Natural killer cell (primary cell): ENCODE results near the gene GSDMA. TPM values are rescaled to one million over a fixed set of nuclear protein-coding genes. Genes with fewer than 3 reads are reported as not detected.
A peak's percentile ranks its signal among the peaks of the same experiment; 100 is the strongest.

ENCODE experiments used
- ATAC-seq, 3 donors: fragments of 150-1000 bp in 2 of 3; fragments of 200-7000 bp in 1 of 3; cut with Tn5 transposase; 1 replicate in 1 of 3; 2 replicates in 2 of 3; pipeline ENCODE4 v1.10.0; 2021; ENCODE audit warnings: mild to moderate bottlenecking in 2 of 3, moderate library complexity in 2 of 3
- DNase-seq, 2 donors: peaks; one replicate each; pipeline versions ENCODE4 v3.0.0 to v3.0.0-alpha.2; 2013 to 2021; ENCODE audit warnings: mixed read lengths in 1 of 2
- H3K27ac ChIP-seq: one replicate; pipeline ENCODE4 v1.5.1; 2013; ENCODE audit warnings: mild to moderate bottlenecking, low read length
- H3K27me3 ChIP-seq: one replicate; pipeline ENCODE4 v1.6.1; 2013; ENCODE audit warnings: low read length; ENCODE audit not compliant: control insufficient read depth, insufficient read depth
- H3K36me3 ChIP-seq: one replicate; pipeline ENCODE4 v1.6.1; 2013; ENCODE audit warnings: low read length; ENCODE audit not compliant: control insufficient read depth, insufficient read depth
- H3K4me1 ChIP-seq: one replicate; pipeline ENCODE4 v1.6.1; 2013; ENCODE audit warnings: low read length; ENCODE audit not compliant: control insufficient read depth, insufficient read depth
- H3K4me3 ChIP-seq: one replicate; pipeline ENCODE4 v1.5.1; 2013; ENCODE audit warnings: low read length
- H3K9me3 ChIP-seq: one replicate; pipeline ENCODE4 v1.6.1; 2013; ENCODE audit warnings: low read length; ENCODE audit not compliant: control insufficient read depth, insufficient read depth
- H3K27ac Mint-ChIP-seq, 2 donors: one replicate each; pipeline ENCODE4 v1.8.0; 2022; ENCODE audit warnings: mild to moderate bottlenecking in 2 of 2, mixed read lengths in 2 of 2, moderate library complexity in 1 of 2
- H3K27me3 Mint-ChIP-seq, 2 donors: one replicate each; pipeline ENCODE4 v1.8.0; 2022; ENCODE audit warnings: low read depth in 2 of 2, mixed read lengths in 2 of 2
- H3K36me3 Mint-ChIP-seq: one replicate; pipeline ENCODE4 v1.8.0; 2022; ENCODE audit warnings: mixed read lengths
- H3K4me1 Mint-ChIP-seq, 2 donors: one replicate each; pipeline ENCODE4 v1.8.0; 2022; ENCODE audit warnings: mixed read lengths in 2 of 2
- H3K4me3 Mint-ChIP-seq: one replicate; pipeline ENCODE4 v1.8.0; 2022; ENCODE audit warnings: mild to moderate bottlenecking, moderate library complexity, mixed read lengths
- H3K9me3 Mint-ChIP-seq, 2 donors: one replicate each; pipeline ENCODE4 v1.8.0; 2022; ENCODE audit warnings: mixed read lengths in 2 of 2
- CTCF ChIP-seq: fragments of 200-600 bp; IDR thresholded peaks from one replicate; pipeline ENCODE4 v1.8.0; 2022; ENCODE audit warnings: antibody characterized with exemption
- WGBS: methylation state at CpG from one replicate; pipeline ENCODE4 v1.1.7; 2013; ENCODE audit warnings: missing lambda C conversion rate; ENCODE audit not compliant: insufficient coverage; 5-methylcytosine and 5-hydroxymethylcytosine counted together
- intact Hi-C: fragments of 100-400 bp; cut with micrococcal nuclease; formaldehyde crosslinking; loops from one replicate; pipeline ENCODE4 v1.14.2; 2022
- total RNA-seq, 4 donors: library from RNA; stranded (reverse); fragments of 120-200 nt in 1 of 4; gene quantifications; one replicate each; pipeline versions ENCODE4 v1.2.3 to v1.2.4, GENCODE V29; 2013 to 2022

The GSDMA gene
- total RNA-seq, 3 donors from 2014 or later (not counting 1 experiment from before 2014, with no cell fraction given), result 1.1 to 3.2 (median 2.1) TPM

- DNase-seq, result no peak
- Histone ChIP-seq H3K4me1 (peaks cover 18% of the 10 kb centered on the region), H3K27me3 (no peaks in the 10 kb centered on the region), H3K27ac (peak overlapping the region; percentile 91), H3K4me3 (peak overlapping the region; percentile 70), H3K9me3 (no peaks in the 10 kb centered on the region), H3K36me3 (peaks cover 22% of the 10 kb centered on the region)
- H3K4me1 Mint-ChIP-seq, result peaks cover 29 to 30% of the 10 kb centered on the region in 2 donors
- H3K4me3 Mint-ChIP-seq, result peak overlapping the region; percentile 98
- H3K36me3 Mint-ChIP-seq, result peaks cover 11% of the 10 kb centered on the region
- H3K9me3 Mint-ChIP-seq, result no peaks in the 10 kb centered on the region
- WGBS, result under 1% methylated on average over 15 of the region's 15 CpGs
- ATAC-seq, result no peak
- intact Hi-C loops, result loop anchor here (2.0 kb wide), 1 partner anchor 116 kb away; the partner anchor contains the start of gene IKZF3
- no peaks in the 10 kb centered on the region for H3K27me3 Mint-ChIP-seq
- H3K27ac Mint-ChIP-seq, result peak overlapping the region; percentile 99
- no peak for TF ChIP-seq CTCF
Measured at GRCh38 chr17:39981207-39981741, 18.5 kb downstream of the GSDMA start.

- ATAC-seq (no peak), DNase-seq (no peak)
- 18% methylated on average over 7 of the region's 7 CpGs for WGBS
- peak overlapping the region; percentile 98 for H3K4me3 Mint-ChIP-seq
- H3K27ac Mint-ChIP-seq, result peak overlapping the region; percentile 99
- H3K36me3 Mint-ChIP-seq, result peaks cover 16% of the 10 kb centered on the region
- H3K36me3 ChIP-seq, result peaks cover 28% of the 10 kb centered on the region
- H3K4me3 ChIP-seq, result no peak overlapping the region
- H3K27me3 ChIP-seq, result no peaks in the 10 kb centered on the region
- no peaks in the 10 kb centered on the region for H3K27me3 Mint-ChIP-seq
- no peaks in the 10 kb centered on the region for H3K9me3 Mint-ChIP-seq
- intact Hi-C loops, result loop anchor here (2.0 kb wide), 1 partner anchor 117 kb away; the partner anchor contains the start of gene IKZF3
- peak overlapping the region; percentile 91 for H3K27ac ChIP-seq
- H3K4me1 Mint-ChIP-seq, result peaks cover 29 to 33% of the 10 kb centered on the region in 2 donors
- peaks cover 18% of the 10 kb centered on the region for H3K4me1 ChIP-seq
- TF ChIP-seq CTCF, result no peak
- no peaks in the 10 kb centered on the region for H3K9me3 ChIP-seq
Measured at GRCh38 chr17:39981766-39982375, 19.1 kb downstream of the GSDMA start.

GRCh38 chr17:39988206-39988810 lies 25.5 kb downstream of the GSDMA start:
- H3K4me1 ChIP-seq, result no peaks in the 10 kb centered on the region
- Mint-ChIP-seq H3K4me1 (peaks cover 5 to 10% of the 10 kb centered on the region in 2 donors), H3K27ac (peak overlapping the region in 1 of 2 donors; percentile 48), H3K4me3 (no peak overlapping the region), H3K36me3 (peaks cover 41% of the 10 kb centered on the region), H3K9me3 (no peaks in the 10 kb centered on the region), H3K27me3 (no peaks in the 10 kb centered on the region)
- H3K9me3 ChIP-seq, result no peaks in the 10 kb centered on the region
- 93% methylated on average over 11 of the region's 11 CpGs for WGBS
- no peak for DNase-seq
- H3K4me3 ChIP-seq, result no peak overlapping the region
- intact Hi-C loops, result no loop called here
- no peak for ATAC-seq
- H3K27me3 ChIP-seq, result no peaks in the 10 kb centered on the region
- H3K36me3 ChIP-seq, result peaks cover 90% of the 10 kb centered on the region
- no peak overlapping the region for H3K27ac ChIP-seq
- no peak for TF ChIP-seq CTCF
